ENCODE measurements around the gene ADGRV1.
"Not testable (repeated sequence)": the region's sequence is repeated elsewhere in the genome, so short reads cannot be mapped to it uniquely, and the experiment has no call there.

Gene ADGRV1

GRCh38 chr5:90792725-90793124, 234.1 kb downstream of the ADGRV1 start:
- in situ Hi-C loops (cut with MboI; ENCODE audit: low sequenced_read_pairs, unreplicated experiment): no loop called here
- no peak for TF ChIP-seq CTCF (IDR thresholded peaks at IDR 0.05; ENCODE audit: borderline replicate concordance, control extremely low read depth, extremely low read depth, insufficient read depth, missing control alignments)
- DNase-seq (ENCODE audit: low spot score): no peak

GRCh38 chr5:90793183-90793582, 234.6 kb downstream of the ADGRV1 start:
- in situ Hi-C loops (cut with MboI; ENCODE audit: low sequenced_read_pairs, unreplicated experiment): no loop called here
- DNase-seq (ENCODE audit: low spot score): no peak
- no peak for TF ChIP-seq CTCF (IDR thresholded peaks at IDR 0.05; ENCODE audit: borderline replicate concordance, control extremely low read depth, extremely low read depth, insufficient read depth, missing control alignments)

- DNase-seq (ENCODE audit: low spot score); in situ Hi-C loops (cut with MboI; ENCODE audit: low sequenced_read_pairs, unreplicated experiment): not testable (repeated sequence)
Observed at GRCh38 chr5:90796919-90797318, 238.3 kb downstream of the ADGRV1 start.

- DNase-seq (ENCODE audit: low spot score); in situ Hi-C loops (cut with MboI; ENCODE audit: low sequenced_read_pairs, unreplicated experiment): not testable (repeated sequence)
Observed at GRCh38 chr5:90800082-90800481, 241.5 kb downstream of the ADGRV1 start.

GRCh38 chr5:90800515-90800914, 241.9 kb downstream of the ADGRV1 start:
- in situ Hi-C loops (cut with MboI; ENCODE audit: low sequenced_read_pairs, unreplicated experiment); DNase-seq (ENCODE audit: low spot score): not testable (repeated sequence)

- DNase-seq (ENCODE audit: low spot score): peak; percentile 45
- in situ Hi-C loops (cut with MboI; ENCODE audit: low sequenced_read_pairs, unreplicated experiment): no loop called here
- TF ChIP-seq CTCF (IDR thresholded peaks at IDR 0.05; ENCODE audit: borderline replicate concordance, control extremely low read depth, extremely low read depth, insufficient read depth, missing control alignments): peak; percentile 65
Observed at GRCh38 chr5:90802474-90803317, 244.1 kb downstream of the ADGRV1 start.

GRCh38 chr5:90803381-90803780, 244.8 kb downstream of the ADGRV1 start:
- no peak for DNase-seq (ENCODE audit: low spot score)
- in situ Hi-C loops (cut with MboI; ENCODE audit: low sequenced_read_pairs, unreplicated experiment): no loop called here
- no peak for TF ChIP-seq CTCF (IDR thresholded peaks at IDR 0.05; ENCODE audit: borderline replicate concordance, control extremely low read depth, extremely low read depth, insufficient read depth, missing control alignments)

GRCh38 chr5:90803876-90804275, 245.3 kb downstream of the ADGRV1 start:
- no peak for DNase-seq (ENCODE audit: low spot score)
- TF ChIP-seq CTCF (IDR thresholded peaks at IDR 0.05; ENCODE audit: borderline replicate concordance, control extremely low read depth, extremely low read depth, insufficient read depth, missing control alignments): no peak
- in situ Hi-C loops (cut with MboI; ENCODE audit: low sequenced_read_pairs, unreplicated experiment): no loop called here

Measured in GM13976 (cell line).